HG02943 (cell line): Measurements from ENCODE around the gene SEZ6L2.
"Not testable (repeated sequence)": the region's sequence is repeated elsewhere in the genome, so short reads cannot be mapped to it uniquely, and the experiment has no call there.

Source experiments
- ATAC-seq: cut with Tn5 transposase; IDR thresholded peaks from one replicate; pipeline ENCODE4 v1.9.1; 2021; ENCODE audit warnings: mild to moderate bottlenecking, low read depth, moderate library complexity; ENCODE audit not compliant: unreplicated experiment

SEZ6L2 gene

GRCh38 chr16:29891525-29892457 lies 7.6 kb downstream of the SEZ6L2 start:
- no peak for ATAC-seq

GRCh38 chr16:29889372-29889771 lies 10.0 kb downstream of the SEZ6L2 start:
- not testable (repeated sequence) for ATAC-seq

DNA sequence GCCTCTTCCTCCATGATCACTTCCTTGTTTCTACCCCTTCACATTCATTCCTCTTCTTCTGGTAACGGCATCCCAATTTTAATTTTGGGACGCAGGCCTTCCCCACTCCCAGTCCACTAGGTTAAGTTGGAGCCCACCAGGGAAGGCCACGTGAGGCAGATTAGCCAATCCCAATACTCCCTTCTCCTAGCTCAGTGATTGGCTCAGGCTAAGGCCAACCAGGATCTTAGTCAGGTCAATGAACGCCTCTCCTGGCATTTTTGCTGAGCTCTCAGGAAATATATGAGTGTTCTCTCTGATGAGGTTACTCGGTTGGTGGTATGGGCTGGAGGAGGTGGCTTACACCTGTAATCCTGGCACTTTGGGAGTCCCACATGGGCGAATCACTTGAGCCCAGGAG lies 15.4 kb downstream of the SEZ6L2 start:
- ATAC-seq: no peak

GRCh38 chr16:29881050-29881449 lies 18.3 kb downstream of the SEZ6L2 start:
- no peak for ATAC-seq

DNA sequence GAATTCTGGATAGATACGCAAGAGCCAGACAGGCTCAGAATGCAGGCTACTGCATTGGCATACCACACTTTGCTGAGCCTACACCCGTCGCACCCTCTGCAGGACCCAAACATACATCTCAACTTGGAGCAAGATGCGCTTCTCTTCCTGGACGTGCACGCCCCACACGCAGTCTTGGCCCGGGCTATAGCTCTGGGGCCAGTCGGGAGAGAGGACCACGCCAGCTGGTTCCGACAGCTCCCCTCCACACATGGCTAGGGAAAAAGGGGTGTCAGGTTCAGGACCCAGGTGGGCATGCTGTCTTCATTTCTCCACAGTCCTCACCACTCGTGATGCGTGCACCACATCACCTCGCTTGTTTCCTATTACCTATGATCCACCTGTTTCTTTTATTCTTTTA lies 21.2 kb downstream of the SEZ6L2 start:
- ATAC-seq: no peak

GRCh38 chr16:29877266-29877961 lies 21.9 kb downstream of the SEZ6L2 start:
- ATAC-seq: no peak

GRCh38 chr16:29876594-29877249 lies 22.6 kb downstream of the SEZ6L2 start:
- no peak for ATAC-seq

DNA sequence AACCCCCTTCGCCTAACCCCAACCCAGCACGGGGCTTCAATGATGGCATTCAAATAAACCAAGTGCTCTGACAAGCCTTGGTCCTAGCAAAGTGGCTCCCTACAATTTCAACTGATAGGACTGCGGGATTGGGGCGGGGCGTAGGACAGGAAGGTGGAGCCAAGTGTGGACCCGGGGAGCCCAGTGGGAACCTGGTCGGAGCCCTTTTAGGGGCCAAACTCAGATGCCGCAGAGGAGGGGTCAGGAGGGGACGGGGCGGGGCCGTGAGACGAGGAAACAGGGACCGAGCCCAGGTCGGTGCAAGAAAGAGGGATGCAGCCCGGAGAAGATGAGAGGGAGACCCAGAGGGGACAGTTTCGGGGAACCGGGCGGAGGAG lies 23.1 kb downstream of the SEZ6L2 start:
- no peak for ATAC-seq

DNA sequence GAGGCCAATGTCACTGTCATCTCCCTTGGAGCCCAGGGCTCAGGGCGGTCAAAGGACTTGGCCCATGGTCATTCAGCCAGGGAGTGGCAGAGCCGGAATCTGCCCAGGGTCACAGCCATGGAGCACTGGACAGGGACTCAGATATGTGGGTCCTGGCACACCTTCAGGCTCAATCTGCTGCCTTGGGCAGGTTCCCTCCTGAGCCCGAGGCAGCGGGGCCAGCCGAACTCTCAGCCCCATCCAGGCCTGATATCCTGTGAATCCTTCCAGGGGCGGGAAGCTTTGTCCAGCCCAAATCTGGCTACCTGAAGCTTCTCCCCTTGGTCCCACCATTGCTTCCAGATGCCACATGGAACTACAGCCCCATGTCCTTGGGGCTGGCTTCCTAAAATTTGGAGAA lies 24.1 kb downstream of the SEZ6L2 start:
- ATAC-seq: no peak

DNA sequence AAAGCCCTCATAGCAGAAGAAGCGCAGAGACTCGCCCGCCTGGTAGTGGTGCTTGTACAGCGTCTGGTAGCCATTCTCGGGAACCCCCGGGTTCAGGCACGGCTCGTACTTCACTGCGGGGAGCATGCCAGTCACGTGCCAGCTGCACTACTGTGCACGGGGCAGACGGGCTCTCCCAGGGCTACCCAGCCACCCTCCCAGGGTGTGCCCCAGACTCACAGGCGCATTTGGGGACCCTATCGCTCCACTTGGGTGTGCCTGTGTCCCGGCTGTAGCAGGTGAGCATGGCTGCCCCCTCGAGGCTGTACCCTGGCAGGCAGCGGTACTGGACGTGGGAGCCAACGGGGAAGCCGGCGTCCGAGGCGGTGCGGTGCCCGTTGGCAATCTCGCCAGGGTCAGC lies 26.0 kb downstream of the SEZ6L2 start:
- ATAC-seq: no peak

DNA sequence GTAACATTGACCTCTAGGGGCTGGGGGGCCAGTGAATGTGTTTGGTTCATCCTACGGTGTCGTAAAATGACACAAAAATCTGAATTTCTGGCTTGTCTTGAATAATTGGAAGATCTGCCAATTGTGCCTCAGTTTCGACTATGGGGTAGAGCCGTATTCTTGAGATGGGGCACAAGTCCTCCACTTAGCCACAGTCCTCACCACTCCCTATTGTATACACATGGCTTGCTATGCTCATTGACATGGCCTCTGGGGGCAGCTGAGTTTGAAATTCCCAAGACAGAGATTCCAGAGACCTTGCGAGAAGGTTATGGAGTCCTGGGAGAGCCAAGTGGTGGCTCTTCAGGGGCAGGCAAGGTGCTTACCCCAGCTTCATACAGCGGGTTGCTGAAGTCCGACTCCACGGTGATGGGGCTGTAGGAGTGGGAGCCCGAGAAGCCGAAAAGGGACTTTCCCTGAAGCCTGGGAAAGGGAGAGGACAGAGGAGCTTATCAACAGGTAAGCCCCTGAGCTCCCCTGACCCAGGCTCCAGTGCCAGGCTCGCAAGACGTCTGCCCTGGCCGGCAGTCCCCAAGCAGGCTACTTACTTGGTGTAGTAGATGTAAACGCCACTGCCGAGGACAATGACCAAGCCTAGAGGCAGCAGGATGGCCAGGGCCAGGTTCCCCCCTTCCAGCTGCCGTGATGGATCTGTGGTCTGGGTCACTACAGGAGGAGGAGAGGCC lies 27.4 kb downstream of the SEZ6L2 start:
- ATAC-seq: no peak

GRCh38 chr16:29869067-29869466 lies 30.3 kb downstream of the SEZ6L2 start:
- ATAC-seq: not testable (repeated sequence)

DNA sequence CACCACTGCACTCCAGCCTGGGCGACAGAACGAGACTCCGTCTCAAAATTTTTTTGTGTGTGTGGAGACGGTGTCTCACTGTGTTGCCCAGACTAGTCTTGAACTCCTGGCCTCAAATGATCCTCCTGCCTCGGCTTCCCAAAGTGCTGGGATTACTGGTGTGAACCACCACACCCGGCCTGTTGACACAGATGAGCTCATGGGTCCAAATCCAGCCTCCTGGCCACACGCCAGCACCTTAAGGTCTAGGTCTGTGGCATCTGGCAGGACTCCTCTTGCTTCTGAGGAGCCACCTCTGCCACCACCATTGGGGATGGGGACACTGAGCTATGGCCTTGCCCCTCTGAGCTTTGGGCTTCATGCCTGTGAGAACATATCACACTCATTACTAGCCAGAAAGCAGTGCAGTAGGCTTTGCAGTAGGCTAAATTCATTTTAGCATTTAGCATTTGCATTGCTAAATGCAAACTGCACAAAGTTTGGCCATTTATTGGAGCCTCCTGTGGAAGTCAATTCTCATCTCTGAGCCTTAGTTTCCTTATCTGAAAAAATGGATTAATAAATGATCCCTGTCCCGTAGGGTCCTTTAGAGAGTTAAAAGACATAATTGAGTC lies 30.8 kb downstream of the SEZ6L2 start:
- ATAC-seq: no peak

DNA sequence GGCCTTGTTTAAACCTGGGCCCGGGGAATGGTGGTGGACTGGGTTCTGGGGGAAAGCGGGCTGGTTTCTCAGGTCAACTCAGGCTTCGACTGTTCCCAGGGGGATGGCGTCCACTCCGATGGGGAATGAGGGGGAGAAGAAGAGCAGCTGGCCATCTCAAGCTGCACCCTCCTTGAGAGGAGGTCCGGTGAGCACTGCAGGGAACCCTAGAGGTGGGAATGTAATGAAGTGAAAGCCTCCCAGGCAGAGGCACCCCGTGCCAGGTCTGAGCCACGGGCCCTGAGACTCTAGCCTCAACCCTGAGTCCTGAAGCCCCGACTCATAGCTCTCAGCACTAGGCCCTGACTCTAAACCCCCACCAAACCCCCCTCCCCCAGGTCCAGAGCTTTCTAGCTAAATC lies 35.1 kb downstream of the SEZ6L2 start:
- ATAC-seq: no peak

DNA sequence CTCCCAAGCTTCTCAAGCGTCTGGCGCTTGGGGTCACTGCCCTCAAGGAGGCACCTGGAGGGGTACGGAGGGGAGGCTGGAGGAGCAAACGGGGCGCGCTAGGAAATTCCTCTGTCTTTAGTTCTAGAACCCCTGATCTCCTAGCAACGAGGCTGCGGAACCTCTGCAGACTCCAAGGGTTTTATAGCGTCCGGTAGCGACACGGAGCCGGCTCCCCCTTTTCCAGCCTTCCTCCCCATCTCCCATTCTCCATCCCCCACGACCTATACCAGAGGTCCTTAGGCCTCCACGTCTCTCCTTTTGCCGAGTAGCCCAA lies 35.7 kb downstream of the SEZ6L2 start:
- no peak for ATAC-seq

DNA sequence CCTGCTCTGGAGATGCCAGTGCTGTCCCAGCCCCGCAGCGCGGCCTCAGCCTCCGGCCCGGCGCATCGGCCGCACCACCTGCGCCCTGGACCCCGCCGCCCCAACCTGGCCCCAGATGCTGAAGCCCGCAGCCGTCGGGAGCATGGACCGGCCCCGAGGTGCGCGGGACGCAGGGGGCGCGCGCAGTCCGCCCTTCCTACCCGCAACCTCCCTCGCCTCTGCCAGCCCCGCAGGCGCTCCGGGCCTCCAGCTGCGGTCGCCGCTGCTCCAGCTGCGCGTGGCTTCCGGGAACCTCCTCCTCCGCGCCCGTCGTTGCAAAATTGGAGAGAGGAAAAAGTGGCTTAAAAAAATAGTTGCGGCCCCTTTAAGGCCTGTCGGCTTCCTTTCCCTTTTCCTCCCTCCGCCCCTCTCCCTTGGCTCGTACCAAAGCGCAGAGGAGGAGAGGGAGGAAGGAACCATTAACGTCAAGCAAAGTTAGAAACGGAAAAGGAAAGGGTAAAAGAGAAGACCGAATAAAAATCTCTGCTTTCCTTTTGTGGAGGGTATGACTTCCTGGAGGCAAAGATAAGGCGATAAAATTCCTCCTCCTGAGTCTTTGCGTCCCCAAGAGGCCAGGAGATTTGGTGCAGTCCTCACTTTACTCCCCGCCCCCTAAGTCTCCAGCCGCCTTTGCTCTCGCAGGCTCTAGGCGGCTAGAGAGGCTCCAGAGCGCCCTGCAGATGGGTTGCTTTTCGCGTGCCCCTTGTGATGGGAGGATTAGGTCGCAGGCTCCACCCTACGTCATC lies 36.3 kb downstream of the SEZ6L2 start, which contains the start of gene CDIPT:
TSS of gene CDIPT (minus strand) at position 343 of the 785 bp plus-strand sequence. CDS start 369 bp downstream, outside the sequence.
- peak; percentile 94 for ATAC-seq

- no peak for ATAC-seq
Measured at GRCh38 chr16:29862383-29862883, 36.9 kb downstream of the SEZ6L2 start.

DNA sequence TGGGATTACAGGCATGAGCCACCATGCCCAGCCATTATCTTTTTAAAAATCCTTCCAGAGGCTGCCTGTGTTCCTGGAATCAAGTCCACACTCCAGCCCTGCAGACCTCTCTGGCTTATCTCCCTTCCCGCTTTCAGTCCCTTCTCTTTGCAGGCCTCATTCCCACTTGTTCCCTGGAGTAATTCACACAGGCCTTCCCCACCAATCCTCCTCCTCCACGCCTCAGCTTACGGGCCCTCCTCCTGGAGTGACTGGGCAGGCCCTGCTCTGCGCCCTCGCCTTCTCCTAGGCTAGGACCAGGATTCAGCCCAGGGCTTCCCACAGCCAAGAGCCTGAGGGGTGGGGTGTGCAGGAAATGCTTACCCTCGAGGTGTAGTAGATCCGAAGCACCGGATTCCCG lies 39.1 kb downstream of the SEZ6L2 start:
- ATAC-seq: no peak

DNA sequence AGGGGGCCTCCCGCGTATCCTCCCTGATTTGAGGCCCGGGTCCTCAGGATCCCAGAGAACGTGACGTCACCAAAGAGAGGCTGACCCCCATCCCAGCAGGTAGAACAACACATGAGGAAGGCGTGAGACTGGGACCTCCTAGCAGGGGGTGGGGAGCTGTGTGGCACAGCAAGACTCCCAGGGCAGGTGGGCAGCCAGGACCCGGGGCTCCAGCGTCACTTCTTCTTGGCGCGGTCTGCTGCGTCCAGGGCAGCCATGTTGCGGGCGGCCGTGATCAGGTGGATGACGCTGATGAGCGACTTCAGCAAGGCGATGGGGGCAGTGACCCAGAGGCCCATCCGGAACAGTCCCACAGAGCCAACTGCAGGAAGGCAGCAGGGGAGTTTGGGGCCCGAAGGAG lies 40.4 kb downstream of the SEZ6L2 start:
- no peak for ATAC-seq
